ENCODE results near the gene PTPRZ1. TPM values are rescaled to one million over a fixed set of nuclear protein-coding genes. Genes with fewer than 3 reads are reported as not detected.

PTPRZ1 gene
- total and polyA plus RNA-seq, 12 donors, result 0.17 to 19.1 (median 1.2) TPM

DNA sequence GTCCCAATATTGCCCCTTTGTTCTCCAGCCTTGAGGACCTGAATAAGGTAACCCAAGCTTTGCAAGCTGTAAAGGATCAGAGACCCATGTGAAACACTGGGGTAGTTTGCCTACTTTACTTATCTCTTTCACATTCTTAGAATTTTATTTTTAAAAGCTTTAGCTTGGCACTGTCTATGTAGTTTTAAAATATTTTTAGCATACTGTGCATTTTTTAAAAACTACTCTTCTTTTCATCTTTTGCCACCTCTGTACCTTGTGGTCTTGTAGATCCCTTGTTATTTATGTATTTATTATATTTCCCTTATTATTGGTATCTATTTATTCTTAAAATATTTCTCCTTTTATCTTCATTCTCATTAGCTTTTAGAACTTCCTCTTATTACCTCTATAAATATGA, 12.0 kb upstream of the PTPRZ1 start:
- DNase-seq, result no peak
- intact Hi-C loops (cut with DNase I), result no loop called here
- TF ChIP-seq, protein P1, sequence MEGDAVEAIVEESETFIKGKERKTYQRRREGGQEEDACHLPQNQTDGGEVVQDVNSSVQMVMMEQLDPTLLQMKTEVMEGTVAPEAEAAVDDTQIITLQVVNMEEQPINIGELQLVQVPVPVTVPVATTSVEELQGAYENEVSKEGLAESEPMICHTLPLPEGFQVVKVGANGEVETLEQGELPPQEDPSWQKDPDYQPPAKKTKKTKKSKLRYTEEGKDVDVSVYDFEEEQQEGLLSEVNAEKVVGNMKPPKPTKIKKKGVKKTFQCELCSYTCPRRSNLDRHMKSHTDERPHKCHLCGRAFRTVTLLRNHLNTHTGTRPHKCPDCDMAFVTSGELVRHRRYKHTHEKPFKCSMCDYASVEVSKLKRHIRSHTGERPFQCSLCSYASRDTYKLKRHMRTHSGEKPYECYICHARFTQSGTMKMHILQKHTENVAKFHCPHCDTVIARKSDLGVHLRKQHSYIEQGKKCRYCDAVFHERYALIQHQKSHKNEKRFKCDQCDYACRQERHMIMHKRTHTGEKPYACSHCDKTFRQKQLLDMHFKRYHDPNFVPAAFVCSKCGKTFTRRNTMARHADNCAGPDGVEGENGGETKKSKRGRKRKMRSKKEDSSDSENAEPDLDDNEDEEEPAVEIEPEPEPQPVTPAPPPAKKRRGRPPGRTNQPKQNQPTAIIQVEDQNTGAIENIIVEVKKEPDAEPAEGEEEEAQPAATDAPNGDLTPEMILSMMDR (IDR thresholded peaks at IDR 0.05), result no peak
- no peak for TF ChIP-seq POLR2A (IDR thresholded peaks at IDR 0.05)
- H3K27me3 ChIP-seq, result no peaks in the 10 kb centered on the region
- no peak overlapping the region for H3K27ac ChIP-seq
- H3K4me1 ChIP-seq (replicated peaks in 1 of 2), result no peaks in the 10 kb centered on the region
- no peaks in the 10 kb centered on the region for H3K36me3 ChIP-seq (replicated peaks in 1 of 2)
- H3K9me3 ChIP-seq (replicated peaks in 1 of 3), result no peaks in the 10 kb centered on the region
- no peak overlapping the region for H3K4me3 ChIP-seq

DNA sequence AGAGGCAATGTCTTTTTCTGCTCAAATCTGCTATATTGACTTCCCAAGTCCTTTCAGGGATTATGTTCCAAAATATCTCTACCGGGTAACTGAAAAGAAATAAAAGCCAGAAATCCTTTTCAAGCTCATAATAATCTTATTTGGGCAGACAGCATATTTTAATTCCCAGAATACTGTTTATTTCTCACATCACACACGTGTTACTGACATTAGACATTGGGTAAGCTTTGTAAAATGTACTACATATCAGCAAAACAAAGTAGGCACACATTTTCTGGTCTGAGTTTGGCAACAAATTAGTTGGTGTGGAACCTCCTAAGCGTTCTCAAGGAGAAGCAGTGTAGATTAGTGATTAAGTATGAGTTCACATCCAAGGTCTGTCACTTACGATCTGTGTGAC, 10.4 kb upstream of the PTPRZ1 start:
- Histone ChIP-seq H3K27me3 (no peaks in the 10 kb centered on the region), H3K4me3 (no peak overlapping the region), H3K27ac (no peak overlapping the region), H3K36me3 (replicated peaks in 1 of 2) (no peaks in the 10 kb centered on the region), H3K4me1 (replicated peaks in 1 of 2) (no peaks in the 10 kb centered on the region), H3K9me3 (replicated peaks in 1 of 3) (no peaks in the 10 kb centered on the region)
- DNase-seq, result no peak
- TF ChIP-seq, protein P1 (IDR thresholded peaks at IDR 0.05), result no peak
- no peak for TF ChIP-seq POLR2A (IDR thresholded peaks at IDR 0.05)
- intact Hi-C loops (cut with DNase I), result no loop called here
- 53 to 74% (median 72%) methylated on average over 4 of the region's 4 CpGs for WGBS, 4 donors

DNA sequence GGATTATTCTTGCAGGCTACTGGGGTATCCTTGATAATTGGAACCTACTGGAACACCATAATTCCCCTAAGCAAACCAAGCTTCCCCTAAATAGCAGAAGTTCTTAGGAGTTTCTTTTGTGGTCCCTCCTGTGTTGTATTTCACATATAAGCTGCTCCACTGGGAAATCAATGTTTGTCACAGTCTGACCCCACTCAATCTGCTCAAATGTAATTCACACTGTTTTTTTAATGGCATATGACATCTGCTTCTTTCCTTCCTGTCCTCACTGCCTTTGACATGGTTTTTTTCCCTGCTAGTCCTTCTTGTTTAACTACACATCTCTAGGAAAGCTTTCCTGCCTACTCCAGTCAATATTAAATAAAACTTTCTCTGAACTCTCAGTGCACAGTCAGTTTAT, 1.8 kb upstream of the PTPRZ1 start:
- Histone ChIP-seq H3K27me3 (no peaks in the 10 kb centered on the region), H3K27ac (no peak overlapping the region), H3K4me3 (no peak overlapping the region), H3K4me1 (replicated peaks in 1 of 2) (peaks cover 0 to 4% of the 10 kb centered on the region in 2 donors), H3K9me3 (replicated peaks in 1 of 3) (no peaks in the 10 kb centered on the region), H3K36me3 (replicated peaks in 1 of 2) (no peaks in the 10 kb centered on the region)
- no peak for TF ChIP-seq POLR2A (IDR thresholded peaks at IDR 0.05)
- TF ChIP-seq, protein P1 (IDR thresholded peaks at IDR 0.05), result no peak
- no peak for DNase-seq
- intact Hi-C loops (cut with DNase I), result no loop called here

DNA sequence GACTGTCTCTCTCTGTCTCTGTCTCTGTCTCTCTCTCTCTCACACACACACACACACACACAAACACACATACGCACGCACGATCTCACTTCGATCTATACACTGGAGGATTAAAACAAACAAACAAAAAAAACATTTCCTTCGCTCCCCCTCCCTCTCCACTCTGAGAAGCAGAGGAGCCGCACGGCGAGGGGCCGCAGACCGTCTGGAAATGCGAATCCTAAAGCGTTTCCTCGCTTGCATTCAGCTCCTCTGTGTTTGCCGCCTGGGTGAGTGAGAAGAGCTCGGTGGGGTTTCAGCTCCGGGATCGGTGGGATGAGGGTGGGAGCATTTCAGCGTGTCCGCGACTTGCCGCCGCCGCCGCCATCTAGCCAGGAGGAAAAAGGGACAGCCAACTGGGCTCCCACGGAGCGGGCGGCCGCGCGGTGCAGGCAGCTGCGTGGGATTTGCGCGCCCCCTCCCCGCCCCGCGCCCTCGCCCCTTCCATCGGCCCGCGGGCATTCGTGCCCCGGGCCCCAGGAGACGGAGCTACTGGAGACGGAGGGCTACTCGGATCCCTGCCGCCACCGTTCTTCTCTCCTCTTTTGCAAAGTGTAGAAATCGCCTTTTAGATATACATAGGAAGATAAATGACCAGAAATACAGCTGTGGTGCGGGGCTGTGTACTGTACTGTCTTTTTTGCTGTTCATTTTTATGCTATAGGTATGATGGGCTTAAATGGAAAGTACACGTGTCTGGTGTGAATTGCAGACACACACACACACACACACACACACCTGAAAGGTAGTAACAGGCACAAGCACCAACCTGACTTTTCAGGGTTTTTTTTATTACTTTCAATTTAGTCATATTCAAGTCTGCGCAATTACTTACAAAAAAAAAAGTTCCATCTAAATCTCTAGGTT, 581 bp downstream of the PTPRZ1 start:
- WGBS, 4 donors, result 1 to 2% (median 1%) methylated on average over 26 to 51 of the region's 51 CpGs
- TF ChIP-seq, protein P1 (IDR thresholded peaks at IDR 0.05), result no peak
- no peak for TF ChIP-seq POLR2A (IDR thresholded peaks at IDR 0.05)
- no peak overlapping the region for H3K27ac ChIP-seq

More for the DNA sequence above, 581 bp downstream of the PTPRZ1 start:
- Histone ChIP-seq H3K27me3 (no peaks in the 10 kb centered on the region), H3K4me1 (replicated peaks in 1 of 2) (peaks cover 0 to 4% of the 10 kb centered on the region in 2 donors), H3K9me3 (replicated peaks in 1 of 3) (no peaks in the 10 kb centered on the region), H3K4me3 (peak overlapping the region in 3 of 4 donors; percentile 9 to 60 (median 43)), H3K36me3 (replicated peaks in 1 of 2) (no peaks in the 10 kb centered on the region)
- intact Hi-C loops (cut with DNase I), result no loop called here
- peak in 3 of 7 donors; percentile 0 to 14 (median 8) for DNase-seq

Data from adrenal gland (tissue), 12 donors.